DND-41 (cell line): Measurements from ENCODE around the gene HTT.

Source experiments
- ATAC-seq: fragments of 200-7000 bp; cut with Tn5 transposase; 3 replicates; pipeline ENCODE4 v1.9.1; 2021; ENCODE audit warnings: low read depth; ENCODE audit not compliant: insufficient read depth
- DNase-seq: peaks from one replicate; pipeline ENCODE4 v3.0.0-alpha.2; 2020
- H2AFZ ChIP-seq: 2 replicates; pipeline ENCODE4 v1.6.0; 2012; ENCODE audit warnings: low read depth, low read length
- H3K27ac ChIP-seq: 2 replicates; pipeline ENCODE4 v1.5.1; 2012; ENCODE audit warnings: low read length, inconsistent platforms
- H3K27me3 ChIP-seq: fragments of 200-600 bp; sonication (generic); 2 replicates; pipeline ENCODE4 v1.6.0; 2012; ENCODE audit warnings: low read length, mild to moderate bottlenecking, inconsistent platforms; ENCODE audit not compliant: insufficient read depth, poor library complexity
- H3K36me3 ChIP-seq: 2 replicates; pipeline ENCODE4 v1.5.1; 2012; ENCODE audit warnings: low read length, inconsistent platforms; ENCODE audit not compliant: insufficient read depth
- H3K4me1 ChIP-seq: 2 replicates; pipeline ENCODE4 v1.5.1; 2012; ENCODE audit warnings: mild to moderate bottlenecking, low read length; ENCODE audit not compliant: insufficient read depth
- H3K4me2 ChIP-seq: 2 replicates; pipeline ENCODE4 v1.6.0; 2012; ENCODE audit warnings: mild to moderate bottlenecking, moderate library complexity, low read length, inconsistent platforms; ENCODE audit not compliant: insufficient read depth
- H3K4me3 ChIP-seq, 2 experiments: fragments of 200-600 bp in 1 of 2; shearing (Covaris generic) in 1 of 2; 2 replicates each; pipeline ENCODE4 v1.5.1; 2012 to 2016; ENCODE audit warnings: inconsistent platforms in 2 of 2, low read length in 2 of 2, mild to moderate bottlenecking in 2 of 2, low read depth in 1 of 2, moderate library complexity in 1 of 2
- H3K79me2 ChIP-seq: 2 replicates; pipeline ENCODE4 v1.6.0; 2012; ENCODE audit warnings: low read length, inconsistent platforms; ENCODE audit not compliant: insufficient read depth
- H3K9ac ChIP-seq: 2 replicates; pipeline ENCODE4 v1.6.0; 2012; ENCODE audit warnings: low read depth, mild to moderate bottlenecking, inconsistent platforms, low read length, moderate library complexity
- H3K9me3 ChIP-seq: 2 replicates; pipeline ENCODE4 v1.5.1; 2012; ENCODE audit warnings: low read length, moderate library complexity, mild to moderate bottlenecking, inconsistent platforms; ENCODE audit not compliant: insufficient read depth, severe bottlenecking
- H4K20me1 ChIP-seq: 2 replicates; pipeline ENCODE4 v1.6.0; 2012; ENCODE audit warnings: low read length; ENCODE audit not compliant: insufficient read depth
- EZH2 ChIP-seq: IDR thresholded peaks from 3 replicates; pipeline ENCODE4 v1.6.1; 2012; ENCODE audit warnings: borderline replicate concordance, low read depth, mild to moderate bottlenecking, moderate library complexity, low read length, inconsistent platforms; ENCODE audit not compliant: severe bottlenecking
- TF ChIP-seq, protein P1 (sequence below): IDR thresholded peaks from 2 replicates; pipeline ENCODE4 v1.5.1; 2012; ENCODE audit warnings: borderline replicate concordance, low read length, moderate library complexity, mild to moderate bottlenecking; ENCODE audit not compliant: poor library complexity, severe bottlenecking; ENCODE audit errors: extremely low read depth

The HTT gene

DNA sequence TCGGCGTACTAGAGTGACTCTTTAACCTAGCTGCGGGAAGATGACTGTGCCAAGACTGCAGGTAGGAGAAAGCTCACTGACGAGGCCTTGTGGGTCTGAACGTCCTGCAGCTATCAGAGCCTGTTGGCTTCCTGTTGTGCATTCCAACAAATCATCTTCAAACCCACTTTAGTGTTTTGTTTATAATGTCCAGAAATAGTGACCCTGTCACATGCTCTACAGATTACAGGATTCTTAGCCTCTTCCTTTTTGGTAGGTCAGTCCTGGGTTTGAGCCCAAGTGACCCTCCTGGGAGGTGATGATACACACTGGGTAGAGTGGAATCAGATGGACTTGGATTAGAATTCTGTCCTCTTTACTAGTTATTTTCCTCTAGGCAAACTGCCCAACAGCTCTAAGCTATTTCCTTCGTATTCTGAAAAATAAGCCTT lies 33.2 kb downstream of the HTT start:
- Histone ChIP-seq H4K20me1 (peaks cover 15% of the 10 kb centered on the region), H3K27ac (no peak overlapping the region), H3K27me3 (no peaks in the 10 kb centered on the region), H3K36me3 (peaks cover 74% of the 10 kb centered on the region), H3K4me1 (no peaks in the 10 kb centered on the region), H3K9ac (no peak overlapping the region), H3K4me2 (no peak overlapping the region), H2AFZ (no peak overlapping the region), H3K9me3 (no peaks in the 10 kb centered on the region), H3K79me2 (no peaks in the 10 kb centered on the region), H3K4me3 (no peak overlapping the region)
- ATAC-seq (no peak), DNase-seq (no peak)
- TF ChIP-seq, protein P1, sequence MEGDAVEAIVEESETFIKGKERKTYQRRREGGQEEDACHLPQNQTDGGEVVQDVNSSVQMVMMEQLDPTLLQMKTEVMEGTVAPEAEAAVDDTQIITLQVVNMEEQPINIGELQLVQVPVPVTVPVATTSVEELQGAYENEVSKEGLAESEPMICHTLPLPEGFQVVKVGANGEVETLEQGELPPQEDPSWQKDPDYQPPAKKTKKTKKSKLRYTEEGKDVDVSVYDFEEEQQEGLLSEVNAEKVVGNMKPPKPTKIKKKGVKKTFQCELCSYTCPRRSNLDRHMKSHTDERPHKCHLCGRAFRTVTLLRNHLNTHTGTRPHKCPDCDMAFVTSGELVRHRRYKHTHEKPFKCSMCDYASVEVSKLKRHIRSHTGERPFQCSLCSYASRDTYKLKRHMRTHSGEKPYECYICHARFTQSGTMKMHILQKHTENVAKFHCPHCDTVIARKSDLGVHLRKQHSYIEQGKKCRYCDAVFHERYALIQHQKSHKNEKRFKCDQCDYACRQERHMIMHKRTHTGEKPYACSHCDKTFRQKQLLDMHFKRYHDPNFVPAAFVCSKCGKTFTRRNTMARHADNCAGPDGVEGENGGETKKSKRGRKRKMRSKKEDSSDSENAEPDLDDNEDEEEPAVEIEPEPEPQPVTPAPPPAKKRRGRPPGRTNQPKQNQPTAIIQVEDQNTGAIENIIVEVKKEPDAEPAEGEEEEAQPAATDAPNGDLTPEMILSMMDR = no peak
- no peak for TF ChIP-seq EZH2

DNA sequence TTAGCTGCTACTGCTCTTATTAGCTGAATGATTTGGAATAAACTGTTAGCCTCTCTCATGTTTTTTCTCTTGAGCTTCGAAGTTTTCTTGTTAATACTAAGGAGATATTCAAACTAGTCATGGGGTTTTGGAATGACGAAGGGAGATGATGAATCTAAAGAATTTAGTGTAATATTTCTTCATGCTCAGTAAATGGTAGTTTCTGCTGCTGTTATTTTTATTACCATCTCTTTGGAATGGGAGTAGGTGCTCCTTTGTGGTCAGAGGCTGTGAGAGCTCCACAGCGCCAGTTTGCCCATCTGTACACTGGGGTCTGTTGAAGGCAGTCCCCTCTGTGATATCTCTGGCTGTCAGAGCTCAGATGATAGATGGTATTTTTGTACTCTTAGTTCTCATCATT lies 33.7 kb downstream of the HTT start:
- TF ChIP-seq, protein P1 = no peak
- TF ChIP-seq EZH2 = no peak
- Histone ChIP-seq H3K4me2 (no peak overlapping the region), H3K27ac (no peak overlapping the region), H3K4me3 (no peak overlapping the region), H3K9me3 (no peaks in the 10 kb centered on the region), H3K27me3 (no peaks in the 10 kb centered on the region), H2AFZ (no peak overlapping the region), H3K4me1 (no peaks in the 10 kb centered on the region), H3K79me2 (no peaks in the 10 kb centered on the region; the same call in 1 of the 2 replicates), H3K9ac (no peak overlapping the region), H4K20me1 (peaks cover 13% of the 10 kb centered on the region; the same call in 1 of the 2 replicates), H3K36me3 (peaks cover 75% of the 10 kb centered on the region)
- DNase-seq (no peak), ATAC-seq (no peak)

DNA sequence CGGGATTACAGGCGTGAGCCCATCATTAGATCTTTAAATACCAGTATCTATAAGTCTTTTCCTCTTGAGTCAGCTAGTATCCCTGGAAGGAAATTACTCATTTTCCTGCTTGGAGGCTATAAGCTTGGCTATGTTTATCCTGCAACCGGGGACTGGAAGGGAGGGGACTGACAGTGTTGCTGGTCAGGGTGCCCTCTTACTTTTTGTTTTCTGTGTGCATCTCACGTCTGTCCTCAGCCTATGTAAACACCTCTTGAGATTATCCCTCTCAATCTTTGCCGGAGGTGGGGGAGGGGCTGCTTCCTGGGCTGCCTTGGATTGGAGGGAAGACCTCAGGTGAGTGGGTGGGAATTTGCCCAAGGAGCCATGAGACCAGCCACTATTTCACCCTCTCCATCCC lies 37.0 kb downstream of the HTT start:
- no peak overlapping the region for H2AFZ ChIP-seq
- peaks cover 12% of the 10 kb centered on the region for H4K20me1 ChIP-seq
- H3K4me2 ChIP-seq = no peak overlapping the region
- ATAC-seq = no peak
- H3K79me2 ChIP-seq = no peaks in the 10 kb centered on the region; the same call in 1 of the 2 replicates
- H3K27ac ChIP-seq = no peak overlapping the region
- DNase-seq = no peak
- H3K27me3 ChIP-seq = no peaks in the 10 kb centered on the region
- no peak overlapping the region for H3K4me3 ChIP-seq
- TF ChIP-seq EZH2 = no peak
- TF ChIP-seq, protein P1 = no peak
- no peaks in the 10 kb centered on the region for H3K4me1 ChIP-seq
- H3K9ac ChIP-seq = no peak overlapping the region
- peaks cover 87% of the 10 kb centered on the region for H3K36me3 ChIP-seq
- no peaks in the 10 kb centered on the region for H3K9me3 ChIP-seq

DNA sequence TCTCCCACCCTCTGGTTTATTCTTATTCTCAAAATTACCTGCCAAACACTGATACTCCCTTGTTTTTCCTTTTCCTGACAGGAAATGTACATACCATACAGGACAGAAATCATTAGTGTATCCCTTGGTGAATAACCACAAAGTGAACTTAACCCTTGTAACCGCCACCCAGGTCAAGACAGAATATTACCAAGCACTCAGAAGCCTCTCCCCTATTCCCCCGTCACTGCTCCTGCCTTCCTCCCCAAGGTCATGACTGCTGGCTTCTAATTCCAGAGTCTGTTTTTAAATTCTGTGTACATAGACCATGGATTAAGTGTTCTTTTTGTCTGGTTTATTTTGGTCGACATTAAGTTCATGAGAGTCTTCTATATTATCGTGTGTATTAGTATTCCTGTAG lies 37.7 kb downstream of the HTT start:
- Histone ChIP-seq H3K4me2 (no peak overlapping the region), H4K20me1 (peaks cover 12% of the 10 kb centered on the region), H2AFZ (no peak overlapping the region), H3K36me3 (peaks cover 90% of the 10 kb centered on the region), H3K79me2 (no peaks in the 10 kb centered on the region; the same call in 1 of the 2 replicates), H3K4me1 (no peaks in the 10 kb centered on the region), H3K4me3 (no peak overlapping the region), H3K27ac (no peak overlapping the region), H3K9me3 (no peaks in the 10 kb centered on the region), H3K27me3 (no peaks in the 10 kb centered on the region), H3K9ac (no peak overlapping the region)
- no peak for DNase-seq
- ATAC-seq = no peak
- no peak for TF ChIP-seq EZH2
- TF ChIP-seq, protein P1 = no peak
